Ovary (tissue), 9 donors: Measurements from ENCODE around the gene JADE2. TPM values are rescaled to one million over a fixed set of nuclear protein-coding genes. Genes with fewer than 3 reads are reported as not detected.
"Not testable (repeated sequence)": the region's sequence is repeated elsewhere in the genome, so short reads cannot be mapped to it uniquely, and the experiment has no call there.

ENCODE experiments used
- DNase-seq, 5 donors: peaks; one replicate each; pipeline ENCODE4 v3.0.0-alpha.2; 2019 to 2020
- H3K27ac ChIP-seq, 2 donors: fragments of 200-600 bp; one replicate each; pipeline versions ENCODE4 v1.5.1 to v1.8.0; 2019 to 2022
- H3K27me3 ChIP-seq: fragments of 200-600 bp; one replicate; pipeline ENCODE4 v1.8.0; 2022
- H3K36me3 ChIP-seq: fragments of 200-600 bp; sonication (generic); one replicate; pipeline ENCODE4 v1.5.1; 2019
- H3K4me1 ChIP-seq: one replicate; pipeline ENCODE4 v1.8.1; 2013; ENCODE audit warnings: mild to moderate bottlenecking, moderate library complexity; ENCODE audit not compliant: insufficient read depth
- H3K4me3 ChIP-seq: fragments of 200-600 bp; sonication (generic); one replicate; pipeline ENCODE4 v1.5.1; 2017
- H3K9me3 ChIP-seq, 2 donors: fragments of 200-600 bp in 1 of 2; sonication (generic) in 1 of 2; one replicate each; pipeline versions ENCODE4 v1.5.1 to v1.8.1; 2013 to 2019; ENCODE audit warnings: mild to moderate bottlenecking in 1 of 2, moderate library complexity in 1 of 2
- CTCF ChIP-seq, 3 donors: fragments of 450-650 bp in 2 of 3; fragments of 200-600 bp in 1 of 3; IDR thresholded peaks; one replicate each; pipeline versions ENCODE4 v1.5.1 to v1.8.0; 2016 to 2022; ENCODE audit warnings: antibody characterized with exemption in 3 of 3, mild to moderate bottlenecking in 1 of 3
- EP300 ChIP-seq: sonication (generic); formaldehyde crosslinking; IDR thresholded peaks from one replicate; pipeline ENCODE4 v1.6.1; 2017; ENCODE audit warnings: antibody characterized with exemption
- POLR2A ChIP-seq: fragments of 450-650 bp; IDR thresholded peaks from one replicate; pipeline ENCODE4 v1.6.1; 2017; ENCODE audit warnings: antibody characterized with exemption, mild to moderate bottlenecking, moderate library complexity
- WGBS, 3 donors: extraction: QIAGEN DNeasy Blood & Tissue Kit in 1 of 3; methylation state at CpG; one replicate each; pipeline versions ENCODE4 v1.1.5 to v1.1.7; 2013 to 2017; 5-methylcytosine and 5-hydroxymethylcytosine counted together
- intact Hi-C, 4 donors: fragments of 100-400 bp; cut with DNase I; formaldehyde crosslinking; loops; one replicate each; pipeline versions ENCODE4 v1.11.0 to v1.15.1; 2022 to 2023
- polyA plus RNA-seq, 2 donors: library from polyadenylated mRNA; stranded (reverse); fragments of 200-250 nt in 1 of 2; fragments of 350-450 nt in 1 of 2; fragmentation: Illumina TruSeq in 1 of 2; extraction: RNeasy Lipid Tissue Mini Kit (QIAGEN cat#74804) in 1 of 2; gene quantifications; one replicate each; pipeline ENCODE4 v1.2.3, GENCODE V29; 2013 to 2014
- total RNA-seq, 7 donors: library from RNA; depleted of rRNA in 2 of 7; stranded (reverse); fragments of >200 nt in 2 of 7; fragmentation: NEBNext Ultra II Directional in 3 of 7; extraction: Animal tissue kit (Norgen Biotek cat#: 25700) in 3 of 7; gene quantifications; one replicate each; pipeline versions ENCODE4 v1.1.0 to v1.2.4, GENCODE V29; 2016 to 2023
- donor health status: DM: no; HTN: no; CAD: no; lungs with moderate emphysema.
- donor health status: DM: no; HTN: no; CAD: no.
- donor health status: Bipolar disorder and iron deficiency.
- donor health status: DM: yes; HTN: yes; CAD: no.
- donor health status: DM: no; HTN: no; CAD: no.
- donor health status: DM: yes; HTN: yes; CAD: no.

JADE2 gene
- total and polyA plus RNA-seq, 9 donors: 23.2 to 82.9 (median 66.0) TPM

DNA sequence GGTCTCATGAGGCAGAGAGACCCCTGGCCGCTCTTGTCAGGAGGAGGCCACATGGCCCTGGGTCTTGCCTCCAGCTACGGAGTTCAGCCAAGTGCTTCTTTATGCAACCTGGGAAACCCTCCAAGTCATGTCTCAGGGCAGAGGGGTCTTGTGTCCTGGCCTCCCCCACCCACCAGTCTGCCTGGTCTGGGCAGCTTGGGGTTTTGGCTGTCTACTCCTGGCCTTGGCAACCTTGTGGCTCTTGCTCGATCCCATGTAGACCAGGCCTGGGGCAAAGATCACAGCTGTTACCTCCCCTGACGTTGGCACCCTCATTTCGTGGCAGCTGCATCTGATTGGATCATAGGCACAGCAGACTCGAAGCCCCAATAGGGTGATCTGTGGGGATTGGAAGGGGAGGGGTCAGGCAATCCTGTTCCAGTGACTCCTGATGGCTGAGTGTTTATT is 28.4 kb downstream of the JADE2 start:
- H3K27me3 ChIP-seq: no peaks in the 10 kb centered on the region
- peak in 1 of 5 donors; percentile 61 for DNase-seq
- 31 to 62% (median 38%) methylated on average over 4 to 6 of the region's 6 CpGs for WGBS, 3 donors
- H3K27ac ChIP-seq: peak overlapping the region; percentile 30 to 72
- H3K4me1 ChIP-seq: peaks cover 35% of the 10 kb centered on the region
- no peak overlapping the region for H3K4me3 ChIP-seq
- H3K9me3 ChIP-seq: no peaks in the 10 kb centered on the region
- TF ChIP-seq EP300: no peak
- TF ChIP-seq CTCF (IDR thresholded peaks at IDR 0.05): no peak
- intact Hi-C loops: no loop called here
- no peaks in the 10 kb centered on the region for H3K36me3 ChIP-seq

DNA sequence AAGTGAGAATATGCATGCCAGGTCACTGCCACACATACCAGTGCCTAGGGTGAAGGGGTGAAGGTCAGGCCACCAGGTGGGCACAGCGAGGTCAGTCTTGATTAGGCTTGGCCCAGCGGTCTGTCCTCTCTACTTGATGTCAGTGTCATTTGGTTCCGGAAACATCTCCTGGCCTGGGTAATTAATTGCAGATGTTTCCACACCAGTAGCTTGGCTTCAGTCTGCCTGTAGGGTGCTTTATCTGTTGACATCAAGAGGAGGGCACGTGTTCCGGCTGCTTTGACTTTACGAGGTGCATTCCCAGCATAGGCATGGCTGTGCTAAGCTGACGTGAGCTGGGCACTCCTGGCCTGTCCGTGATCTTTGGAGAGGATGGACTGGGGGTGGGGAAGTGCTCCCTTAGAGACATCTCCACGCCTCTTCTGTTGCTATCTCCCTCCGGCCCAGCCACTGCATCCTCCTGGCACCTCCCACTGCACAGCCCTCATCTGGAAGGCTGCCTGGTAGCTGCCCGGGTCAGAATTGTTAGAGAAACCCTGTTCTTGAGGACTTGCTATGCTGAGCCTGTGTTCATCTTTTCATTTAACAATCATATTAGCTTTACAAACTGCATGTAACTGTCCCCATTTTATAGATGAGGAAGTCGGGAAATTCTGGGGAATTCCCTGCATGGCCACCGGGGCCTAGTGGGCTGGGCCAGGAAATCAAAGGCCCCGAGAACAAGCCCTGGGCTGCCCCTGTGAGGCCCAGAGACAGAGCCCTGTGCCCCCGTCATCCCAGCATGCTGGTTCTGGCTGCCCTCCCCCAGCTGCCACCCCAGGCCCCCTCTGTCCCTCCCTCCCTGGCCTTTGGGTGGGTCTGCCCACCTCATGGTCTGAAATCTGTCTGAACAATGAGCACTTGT is 29.1 kb downstream of the JADE2 start:
- Histone ChIP-seq H3K27me3 (no peaks in the 10 kb centered on the region), H3K4me1 (peaks cover 35% of the 10 kb centered on the region), H3K9me3 (no peaks in the 10 kb centered on the region), H3K36me3 (no peaks in the 10 kb centered on the region), H3K27ac (peak overlapping the region; percentile 65 to 72), H3K4me3 (no peak overlapping the region)
- intact Hi-C loops: no loop called here
- peak; percentile 46 to 76 (median 64) for DNase-seq
- 16 to 32% (median 22%) methylated on average over 15 of the region's 15 CpGs for WGBS, 3 donors
- TF ChIP-seq EP300 (no peak), POLR2A (no peak), CTCF (IDR thresholded peaks at IDR 0.05) (no peak)

GRCh38 chr5:134555223-134555889 is 29.9 kb downstream of the JADE2 start:
- peaks cover 33% of the 10 kb centered on the region for H3K4me1 ChIP-seq
- no peak overlapping the region for H3K4me3 ChIP-seq
- intact Hi-C loops: no loop called here
- no peaks in the 10 kb centered on the region for H3K36me3 ChIP-seq
- WGBS, 3 donors: 56 to 65% (median 64%) methylated on average over 7 of the region's 7 CpGs
- H3K9me3 ChIP-seq: no peaks in the 10 kb centered on the region
- peak overlapping the region; percentile 65 to 72 for H3K27ac ChIP-seq
- TF ChIP-seq CTCF (IDR thresholded peaks at IDR 0.05): no peak
- TF ChIP-seq POLR2A: no peak
- H3K27me3 ChIP-seq: no peaks in the 10 kb centered on the region
- no peak for DNase-seq

GRCh38 chr5:134555890-134556311 is 30.4 kb downstream of the JADE2 start:
- intact Hi-C loops: no loop called here
- H3K27me3 ChIP-seq: no peaks in the 10 kb centered on the region
- TF ChIP-seq CTCF (IDR thresholded peaks at IDR 0.05) (no peak), POLR2A (no peak), EP300 (no peak)
- no peaks in the 10 kb centered on the region for H3K9me3 ChIP-seq
- 47 to 56% (median 55%) methylated on average over 11 of the region's 11 CpGs for WGBS, 3 donors
- H3K4me1 ChIP-seq: peaks cover 29% of the 10 kb centered on the region
- H3K4me3 ChIP-seq: no peak overlapping the region
- H3K27ac ChIP-seq: peak overlapping the region; percentile 45 to 72
- DNase-seq: peak in 4 of 5 donors; percentile 33 to 62 (median 52)
- no peaks in the 10 kb centered on the region for H3K36me3 ChIP-seq

- H3K4me3 ChIP-seq, H3K27ac ChIP-seq, H3K9me3 ChIP-seq, DNase-seq, H3K27me3 ChIP-seq, intact Hi-C loops, H3K36me3 ChIP-seq: not testable (repeated sequence)
- H3K4me1 ChIP-seq: peaks cover 29% of the 10 kb centered on the region
- 93 to 96% (median 94%) methylated on average over 3 of the region's 3 CpGs for WGBS, 3 donors
Measured at GRCh38 chr5:134556588-134556987, 31.1 kb downstream of the JADE2 start.
